Testis (tissue), 3 donors: ENCODE data around the gene NRARP. TPM values are rescaled to one million over a fixed set of nuclear protein-coding genes. Genes with fewer than 3 reads are reported as not detected.

Experiments
- DNase-seq: peaks from one replicate; pipeline ENCODE4 v3.0.0-alpha.2; 2019
- H3K27ac ChIP-seq, 2 donors: fragments of 200-600 bp; sonication (generic); one replicate each; pipeline ENCODE4 v1.5.1; 2019
- H3K27me3 ChIP-seq: fragments of 200-600 bp; sonication (generic); one replicate; pipeline ENCODE4 v1.5.1; 2019
- H3K36me3 ChIP-seq: fragments of 200-600 bp; sonication (generic); one replicate; pipeline ENCODE4 v1.5.1; 2017; ENCODE audit warnings: low read depth; ENCODE audit errors: missing control alignments
- H3K4me1 ChIP-seq: fragments of 200-600 bp; sonication (generic); one replicate; pipeline ENCODE4 v1.5.1; 2019
- H3K4me3 ChIP-seq, 2 donors: fragments of 200-600 bp; sonication (generic); one replicate each; pipeline ENCODE4 v1.5.1; 2017 to 2019
- H3K9me3 ChIP-seq: fragments of 200-600 bp; sonication (generic); one replicate; pipeline ENCODE4 v1.5.1; 2017
- POLR2A ChIP-seq: fragments of 450-650 bp; IDR thresholded peaks from one replicate; pipeline ENCODE4 v1.6.1; 2017; ENCODE audit warnings: antibody characterized with exemption, mild to moderate bottlenecking, moderate library complexity
- WGBS, 2 donors: methylation state at CpG; one replicate each; pipeline ENCODE4 v1.1.5; 2018; 5-methylcytosine and 5-hydroxymethylcytosine counted together
- intact Hi-C: fragments of 100-400 bp; cut with DNase I; formaldehyde crosslinking; loops from one replicate; pipeline ENCODE4 v1.15.1; 2023; ENCODE audit warnings: low total_unique reads
- polyA plus RNA-seq: library from polyadenylated mRNA; stranded (reverse); fragments of 350-450 nt; fragmentation: Illumina TruSeq; extraction: RNeasy Lipid Tissue Mini Kit (QIAGEN cat#74804); gene quantifications from one replicate; pipeline ENCODE4 v1.2.3, GENCODE V29; 2014; ENCODE audit warnings: low read depth, low replicate concordance; ENCODE audit not compliant: insufficient read depth
- total RNA-seq, 2 donors: library from RNA; depleted of rRNA; stranded (reverse); fragments of >200 nt; gene quantifications; one replicate each; pipeline ENCODE4 v1.2.3, GENCODE V29; 2016
- TF ChIP-seq, protein P1 (sequence below), 3 experiments: fragments of 450-650 bp in 2 of 3; fragments of 200-600 bp in 1 of 3; sonication (generic) in 1 of 3; IDR thresholded peaks; one replicate each; pipeline ENCODE4 v1.5.1; 2016 to 2019; ENCODE audit warnings: antibody characterized with exemption in 3 of 3, mild to moderate bottlenecking in 2 of 3, moderate library complexity in 1 of 3

Gene NRARP
- total and polyA plus RNA-seq, 3 donors from 2014 or later: 5.2 to 40.6 (median 14.4) TPM

DNA sequence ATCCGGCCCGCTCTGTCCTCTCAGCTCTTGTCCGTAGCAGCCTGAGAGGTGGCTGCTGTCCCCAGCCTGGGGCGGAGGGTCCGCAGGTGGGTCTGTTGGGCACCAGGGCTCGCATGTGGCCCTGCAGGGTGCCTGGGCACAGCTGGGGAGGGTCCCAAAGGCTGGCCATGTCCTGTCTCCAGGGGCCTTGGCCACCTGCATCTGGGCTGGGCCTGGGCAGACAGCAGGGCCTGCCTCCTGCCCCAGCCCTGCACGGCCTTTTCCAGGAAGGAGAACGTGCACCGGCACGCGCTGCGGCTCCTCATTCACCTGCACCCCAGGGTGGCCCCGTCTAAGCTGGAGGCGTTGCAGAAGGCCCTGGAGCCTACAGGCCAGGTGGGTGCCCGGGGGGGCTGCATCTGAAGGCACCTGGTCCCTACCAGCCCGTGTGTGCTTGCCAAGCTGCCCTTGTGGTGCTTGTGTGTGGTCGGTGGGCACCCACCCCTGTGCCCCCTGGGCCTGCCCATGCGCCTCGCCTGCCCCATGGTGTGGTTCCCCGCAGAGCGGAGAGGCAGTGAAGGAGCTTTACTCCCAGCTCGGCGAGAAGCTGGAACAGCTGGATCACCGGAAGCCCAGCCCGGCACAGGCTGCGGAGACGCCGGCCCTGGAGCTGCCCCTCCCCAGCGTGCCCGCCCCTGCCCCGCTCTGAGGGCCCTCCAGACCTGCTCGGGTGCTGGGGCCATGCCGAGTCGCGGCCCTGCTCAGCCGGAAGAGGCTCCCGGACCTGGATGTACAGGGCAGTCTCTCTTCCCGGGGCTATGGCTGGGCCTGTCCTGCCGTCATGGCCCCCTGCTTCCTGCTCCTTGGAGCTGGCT lies 29.6 kb downstream of the NRARP start:
- no peak overlapping the region for H3K4me3 ChIP-seq
- intact Hi-C loops: no loop called here
- TF ChIP-seq, protein P1, sequence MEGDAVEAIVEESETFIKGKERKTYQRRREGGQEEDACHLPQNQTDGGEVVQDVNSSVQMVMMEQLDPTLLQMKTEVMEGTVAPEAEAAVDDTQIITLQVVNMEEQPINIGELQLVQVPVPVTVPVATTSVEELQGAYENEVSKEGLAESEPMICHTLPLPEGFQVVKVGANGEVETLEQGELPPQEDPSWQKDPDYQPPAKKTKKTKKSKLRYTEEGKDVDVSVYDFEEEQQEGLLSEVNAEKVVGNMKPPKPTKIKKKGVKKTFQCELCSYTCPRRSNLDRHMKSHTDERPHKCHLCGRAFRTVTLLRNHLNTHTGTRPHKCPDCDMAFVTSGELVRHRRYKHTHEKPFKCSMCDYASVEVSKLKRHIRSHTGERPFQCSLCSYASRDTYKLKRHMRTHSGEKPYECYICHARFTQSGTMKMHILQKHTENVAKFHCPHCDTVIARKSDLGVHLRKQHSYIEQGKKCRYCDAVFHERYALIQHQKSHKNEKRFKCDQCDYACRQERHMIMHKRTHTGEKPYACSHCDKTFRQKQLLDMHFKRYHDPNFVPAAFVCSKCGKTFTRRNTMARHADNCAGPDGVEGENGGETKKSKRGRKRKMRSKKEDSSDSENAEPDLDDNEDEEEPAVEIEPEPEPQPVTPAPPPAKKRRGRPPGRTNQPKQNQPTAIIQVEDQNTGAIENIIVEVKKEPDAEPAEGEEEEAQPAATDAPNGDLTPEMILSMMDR (IDR thresholded peaks at IDR 0.05): no peak
- TF ChIP-seq POLR2A: no peak
- DNase-seq: no peak
- no peak overlapping the region for H3K27ac ChIP-seq
- no peaks in the 10 kb centered on the region for H3K36me3 ChIP-seq
- 92 to 95% methylated on average over 9 to 36 of the region's 39 CpGs for WGBS, 2 donors
- peaks cover 22% of the 10 kb centered on the region for H3K4me1 ChIP-seq
- H3K27me3 ChIP-seq: no peaks in the 10 kb centered on the region
- H3K9me3 ChIP-seq: no peaks in the 10 kb centered on the region

GRCh38 chr9:137271696-137272076 lies 30.4 kb downstream of the NRARP start:
- no peak overlapping the region for H3K27ac ChIP-seq

DNA sequence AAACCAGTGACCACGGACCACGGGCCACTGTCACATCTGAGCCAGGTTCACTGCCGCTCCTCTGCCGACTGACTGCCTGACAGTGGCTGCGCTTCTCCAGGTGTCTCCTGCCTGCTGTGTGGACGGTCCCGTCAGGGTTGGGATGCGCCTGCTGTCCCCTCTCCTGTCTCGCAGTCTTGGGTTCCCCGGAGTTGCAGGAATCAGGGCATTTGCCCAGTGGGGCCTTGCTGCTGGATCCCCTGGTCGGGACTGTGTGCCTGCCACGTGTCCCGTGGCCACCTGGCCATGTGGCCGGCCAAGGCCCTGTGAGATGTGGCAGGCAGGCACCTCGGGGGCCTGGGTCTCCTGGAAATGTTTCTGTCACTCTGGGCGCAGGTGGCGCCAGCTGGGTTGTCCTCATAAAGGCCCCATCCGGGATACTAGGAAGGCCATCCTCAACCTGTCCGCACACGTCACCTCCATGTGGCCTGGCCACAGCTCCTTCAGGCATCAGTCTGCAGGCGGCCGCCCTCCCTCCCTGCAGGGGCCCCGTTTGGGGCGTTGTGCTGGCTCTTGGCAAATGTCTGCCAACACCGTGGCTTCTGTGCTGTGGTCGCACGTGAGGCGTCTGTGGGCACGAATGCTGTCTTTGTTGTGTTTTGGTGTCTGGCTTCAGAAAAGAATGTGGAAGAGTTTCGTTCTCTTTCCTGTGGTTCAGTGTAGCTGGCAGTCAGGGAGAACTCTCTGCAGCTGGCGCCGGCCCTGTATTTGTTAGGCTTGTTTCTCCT lies 31.0 kb downstream of the NRARP start:
- Histone ChIP-seq H3K27ac (no peak overlapping the region), H3K36me3 (no peaks in the 10 kb centered on the region), H3K9me3 (no peaks in the 10 kb centered on the region), H3K27me3 (no peaks in the 10 kb centered on the region), H3K4me3 (no peak overlapping the region), H3K4me1 (peaks cover 11% of the 10 kb centered on the region)
- 90 to 91% methylated on average over 29 to 32 of the region's 32 CpGs for WGBS, 2 donors
- intact Hi-C loops: no loop called here
- TF ChIP-seq, protein P1 (IDR thresholded peaks at IDR 0.05): no peak
- no peak for TF ChIP-seq POLR2A
- DNase-seq: no peak

More at GRCh38 chr9:137271696-137272076, 30.4 kb downstream of the NRARP start:
- TF ChIP-seq, protein P1 (IDR thresholded peaks at IDR 0.05): no peak
- TF ChIP-seq POLR2A: no peak
- H3K9me3 ChIP-seq: no peaks in the 10 kb centered on the region
- no peak for DNase-seq
- H3K36me3 ChIP-seq: no peaks in the 10 kb centered on the region
- 66 to 68% methylated on average over 3 of the region's 3 CpGs for WGBS, 2 donors
- H3K27me3 ChIP-seq: no peaks in the 10 kb centered on the region
- intact Hi-C loops: no loop called here
- H3K4me1 ChIP-seq: peaks cover 17% of the 10 kb centered on the region
- H3K4me3 ChIP-seq: no peak overlapping the region

- Histone ChIP-seq H3K36me3 (no peaks in the 10 kb centered on the region), H3K27ac (no peak overlapping the region), H3K9me3 (no peaks in the 10 kb centered on the region), H3K27me3 (no peaks in the 10 kb centered on the region), H3K4me3 (no peak overlapping the region), H3K4me1 (peaks cover 10% of the 10 kb centered on the region)
- intact Hi-C loops: no loop called here
- WGBS, 2 donors: 41 to 62% methylated on average over 17 of the region's 17 CpGs
- DNase-seq: no peak
- TF ChIP-seq, protein P1 (IDR thresholded peaks at IDR 0.05): no peak
- no peak for TF ChIP-seq POLR2A
Observed at GRCh38 chr9:137269231-137269772, 32.8 kb downstream of the NRARP start.
